ENCODE data around the gene OR51B5.
"Not testable (repeated sequence)": the region's sequence is repeated elsewhere in the genome, so short reads cannot be mapped to it uniquely, and the experiment has no call there.

The OR51B5 gene

DNA sequence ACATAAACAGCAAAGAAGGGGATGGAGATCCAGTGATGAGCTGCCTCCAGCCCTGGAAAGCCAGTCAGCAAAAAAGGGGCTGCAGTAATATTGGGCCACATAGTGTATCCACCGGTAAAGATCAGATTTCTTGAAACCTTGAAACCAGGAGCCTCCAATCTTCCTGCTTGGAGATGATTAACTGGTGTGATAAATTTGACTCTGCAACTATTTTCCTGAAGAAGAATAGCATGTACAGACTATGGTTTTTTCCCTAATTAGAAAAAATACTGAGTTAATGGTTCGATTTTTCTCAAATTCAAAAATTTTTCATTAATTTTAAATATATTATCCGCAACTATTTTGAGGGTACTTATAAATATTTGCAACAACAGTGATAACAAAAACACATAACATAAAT, 19.1 kb downstream of the OR51B5 start, which contains the start of gene OR51B2:
OR51B2 (minus strand) TSS at position 101 of the 400 bp plus-strand sequence; CDS start at position 101, 0 bp downstream.
- DNase-seq, result no peak

DNA sequence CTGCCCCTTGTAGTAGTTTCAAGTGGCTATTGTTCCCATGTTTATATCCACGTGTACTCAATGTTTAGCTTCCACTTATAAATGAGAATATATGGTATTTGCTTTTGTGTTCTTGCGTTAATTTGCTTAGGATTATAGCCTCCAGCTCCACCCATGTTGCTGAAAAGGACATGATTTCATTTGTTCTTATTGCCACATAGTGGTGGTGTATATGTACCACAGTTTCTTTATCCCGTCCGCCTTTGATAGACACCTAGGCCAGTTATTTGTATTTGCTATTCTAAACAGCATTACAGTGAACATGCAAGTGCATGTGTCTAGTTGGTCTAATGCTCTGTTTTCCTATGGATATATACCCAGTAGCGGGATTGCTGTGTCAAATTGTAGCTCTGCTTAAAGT, 26.0 kb downstream of the OR51B5 start:
- no peak for DNase-seq

DNA sequence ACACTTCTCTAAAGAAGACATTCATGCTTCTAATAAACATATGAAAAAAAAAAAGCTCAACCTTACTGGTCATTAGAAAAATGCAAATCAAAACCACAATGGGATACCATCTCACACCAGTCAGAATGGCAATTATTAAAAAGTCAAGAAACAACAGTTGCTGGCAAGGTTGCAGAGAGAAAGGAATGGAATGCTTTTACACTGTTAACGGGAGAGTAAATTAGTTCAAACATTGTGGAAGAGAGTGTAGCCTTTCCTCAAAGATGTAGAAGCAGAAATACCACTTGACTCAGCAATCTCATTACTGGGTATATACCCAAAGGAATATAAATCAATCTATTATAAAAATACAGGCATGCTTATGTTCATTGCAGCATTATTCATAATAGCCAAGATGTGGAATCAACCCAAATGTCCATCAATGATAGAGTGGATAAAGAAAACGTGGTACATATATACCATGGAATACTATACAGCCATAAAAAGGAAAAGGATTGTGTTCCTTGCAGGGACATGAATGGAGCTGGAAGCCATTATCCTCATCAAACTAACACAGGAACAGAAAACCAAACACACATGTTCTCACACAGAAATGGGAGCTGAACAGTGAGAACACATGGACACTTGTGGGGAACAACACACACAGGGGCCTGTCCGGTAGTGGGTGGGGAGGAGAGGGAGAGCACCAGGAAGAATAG, 29.8 kb downstream of the OR51B5 start:
- not testable (repeated sequence) for DNase-seq

DNA sequence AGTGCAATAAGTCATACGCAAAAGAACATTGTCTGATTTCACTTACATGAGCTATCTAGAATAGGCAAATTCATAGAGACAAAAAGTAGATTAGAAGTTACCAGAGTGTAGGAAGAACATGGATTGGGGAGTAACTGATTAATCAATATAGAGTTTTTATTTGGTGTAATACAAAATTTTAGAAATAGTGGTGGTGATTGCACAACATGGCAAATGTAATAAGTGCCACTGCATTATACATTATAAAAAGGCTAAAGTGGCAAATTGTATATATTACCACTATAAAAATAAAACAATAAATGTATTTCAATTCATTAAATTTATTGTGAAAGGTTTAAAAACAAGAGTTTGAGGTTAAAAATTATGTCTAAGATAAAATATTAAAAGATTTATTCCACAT, 32.9 kb downstream of the OR51B5 start:
- DNase-seq, result no peak

DNA sequence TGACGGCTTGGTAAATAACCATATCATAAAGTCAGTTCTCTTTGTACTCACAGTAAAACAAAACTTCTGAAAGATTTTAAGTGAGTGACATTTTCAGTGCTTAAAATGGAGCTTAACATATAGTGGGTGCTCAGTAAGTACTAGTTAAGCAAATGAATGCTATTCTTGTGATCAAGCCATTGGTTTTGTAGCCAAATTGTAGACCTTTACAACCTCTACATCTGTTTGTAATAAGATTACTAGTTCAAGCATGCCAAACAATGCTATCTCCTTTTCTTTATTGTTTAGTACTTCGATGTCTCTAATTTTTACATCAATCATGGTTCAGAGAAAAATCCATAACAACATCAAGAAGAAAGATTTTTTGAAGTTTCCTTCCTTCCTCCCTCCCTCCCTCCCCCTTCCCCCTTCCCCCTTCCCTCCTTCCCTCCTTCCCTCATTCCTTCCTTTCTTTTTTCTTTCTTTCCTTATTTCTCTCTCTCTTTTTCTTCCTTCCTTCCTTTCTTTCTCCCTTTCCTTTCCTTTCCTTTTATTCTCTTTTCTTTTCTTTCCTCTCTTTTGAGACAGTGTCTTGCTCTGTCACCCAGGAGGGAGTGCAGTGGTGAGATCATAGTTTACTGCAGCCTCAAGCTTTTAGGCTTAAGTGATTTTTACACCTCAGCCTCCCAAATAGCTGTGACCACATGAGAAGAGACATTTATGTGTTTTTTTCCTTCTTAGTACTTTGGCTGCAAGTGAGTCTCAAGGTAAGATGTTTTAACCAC, 35.9 kb downstream of the OR51B5 start:
- no peak for DNase-seq

DNA sequence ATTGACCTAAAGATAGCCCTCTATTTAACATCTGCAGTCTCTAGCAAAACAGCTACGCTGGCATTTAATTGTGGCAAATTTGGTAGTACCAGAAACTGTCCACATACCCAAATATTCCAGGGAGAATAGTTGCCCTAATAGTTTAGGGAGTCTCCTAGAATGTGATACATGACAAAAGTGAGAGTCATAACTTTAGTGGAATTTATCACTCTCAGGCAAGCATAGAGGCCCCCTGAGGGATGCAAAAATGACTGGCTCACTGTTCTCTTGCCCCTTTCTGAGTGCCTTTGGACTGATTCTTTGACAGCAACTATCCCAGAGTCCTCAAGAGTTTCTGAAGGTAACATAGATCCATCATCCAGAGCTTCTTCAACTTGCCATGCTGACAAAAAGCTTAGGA, 39.3 kb downstream of the OR51B5 start:
- DNase-seq, result no peak

DNA sequence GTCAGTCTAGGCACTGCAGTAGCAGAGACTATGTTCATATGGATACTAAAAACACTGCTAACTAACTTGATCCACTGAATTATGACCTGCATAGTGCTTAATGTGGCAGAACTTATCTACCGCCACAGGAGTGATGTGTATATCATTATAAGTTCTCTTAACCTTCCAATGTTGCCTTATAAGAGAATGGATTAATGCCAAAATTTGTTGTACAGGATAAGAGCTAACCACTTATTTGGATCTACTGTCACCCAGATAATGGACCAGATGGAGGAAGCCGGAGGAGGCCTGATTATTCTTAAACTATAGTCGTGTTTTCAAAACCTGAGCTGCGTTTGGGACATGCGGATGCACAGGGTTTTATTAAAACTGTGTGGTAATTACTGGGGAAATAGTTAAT, 39.7 kb downstream of the OR51B5 start:
- no peak for DNase-seq

DNA sequence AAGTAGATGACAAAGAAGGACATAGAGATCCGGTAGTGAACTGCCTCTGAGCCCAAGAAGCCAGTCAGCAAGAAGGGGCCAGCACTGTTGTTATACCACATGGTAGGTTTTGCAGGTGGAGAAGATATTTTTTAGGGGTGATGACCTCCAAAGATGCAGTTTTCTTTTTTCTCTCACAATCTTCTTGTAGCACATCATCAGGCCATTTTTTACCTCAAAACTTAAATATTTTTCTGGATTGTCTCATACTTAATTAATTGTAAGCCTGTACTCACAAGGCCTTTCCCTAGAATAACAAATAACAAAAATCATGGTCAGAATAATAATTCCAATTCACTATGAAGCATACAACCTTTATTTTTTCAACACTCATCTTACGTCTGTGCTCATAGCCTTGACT, 41.5 kb downstream of the OR51B5 start, which contains the start of gene OR51B4:
OR51B4 (minus strand) TSS at position 101 of the 400 bp plus-strand sequence; CDS start at position 101, 0 bp downstream.
- no peak for DNase-seq

DNA sequence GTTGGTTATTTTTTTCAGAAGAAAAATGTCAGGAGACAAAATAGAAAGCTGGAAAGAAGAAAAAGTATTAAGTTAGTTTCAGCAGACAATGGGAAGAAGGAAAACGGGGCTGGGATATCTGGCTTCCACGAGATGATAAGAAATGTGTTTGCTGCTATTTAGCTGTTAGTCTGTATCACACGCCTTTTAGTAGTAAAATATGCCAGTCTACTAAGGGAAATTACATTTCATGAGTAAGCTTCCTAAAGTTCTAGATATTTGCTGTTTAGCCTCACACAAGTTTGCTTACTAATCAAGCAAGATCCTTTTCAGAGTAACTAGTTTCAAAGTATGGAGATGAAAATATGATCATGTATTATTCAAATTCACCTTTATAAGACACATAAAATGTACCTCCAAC, 43.1 kb downstream of the OR51B5 start:
- DNase-seq, result no peak

DNA sequence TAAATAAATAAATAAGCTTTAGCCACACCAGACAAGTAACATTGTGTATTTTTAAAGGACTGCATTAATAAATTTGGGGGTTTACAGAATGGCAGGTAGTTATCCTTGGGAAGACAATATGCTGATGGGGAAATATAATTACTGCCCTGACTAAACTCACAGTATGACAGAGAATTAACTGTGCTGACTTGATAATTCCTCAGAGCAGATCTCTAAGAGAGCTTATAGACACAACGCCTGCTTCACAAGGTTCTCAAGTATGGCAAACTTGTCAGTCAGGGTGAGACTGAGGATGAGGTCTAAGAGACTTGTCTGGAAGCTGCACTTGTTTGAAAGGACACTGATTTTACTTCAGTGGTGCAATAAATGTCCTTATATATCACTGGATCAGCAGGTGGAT, 44.9 kb downstream of the OR51B5 start:
- DNase-seq, result no peak

DNA sequence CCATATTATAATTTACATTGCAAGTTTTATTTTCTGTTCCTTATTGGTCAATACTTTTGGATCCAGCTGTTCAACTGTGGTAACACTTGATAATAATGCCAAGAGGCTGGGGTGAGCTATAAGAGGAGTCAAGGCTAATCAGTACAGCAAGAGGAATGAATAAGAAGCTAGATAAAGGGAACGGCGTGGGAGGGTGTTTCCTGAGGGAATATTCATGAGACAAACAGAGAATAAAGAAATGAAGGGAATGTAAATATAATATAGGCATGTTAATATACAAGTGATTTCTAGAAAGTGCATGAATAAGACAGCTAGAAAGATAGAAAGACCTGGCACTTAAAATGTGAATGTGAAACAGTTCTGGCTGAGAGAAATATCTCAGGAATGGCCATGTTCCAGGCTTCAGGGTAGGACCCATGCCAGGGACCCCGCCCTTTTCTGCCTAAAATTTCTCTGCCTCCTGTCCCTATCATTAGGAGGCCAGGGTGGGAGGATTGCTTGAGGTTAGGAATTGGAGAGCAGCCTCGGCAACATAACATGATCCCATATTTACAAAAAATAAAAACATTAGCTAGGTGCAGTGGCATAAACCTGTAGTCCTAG, 45.5 kb downstream of the OR51B5 start:
- no peak for DNase-seq

DNA sequence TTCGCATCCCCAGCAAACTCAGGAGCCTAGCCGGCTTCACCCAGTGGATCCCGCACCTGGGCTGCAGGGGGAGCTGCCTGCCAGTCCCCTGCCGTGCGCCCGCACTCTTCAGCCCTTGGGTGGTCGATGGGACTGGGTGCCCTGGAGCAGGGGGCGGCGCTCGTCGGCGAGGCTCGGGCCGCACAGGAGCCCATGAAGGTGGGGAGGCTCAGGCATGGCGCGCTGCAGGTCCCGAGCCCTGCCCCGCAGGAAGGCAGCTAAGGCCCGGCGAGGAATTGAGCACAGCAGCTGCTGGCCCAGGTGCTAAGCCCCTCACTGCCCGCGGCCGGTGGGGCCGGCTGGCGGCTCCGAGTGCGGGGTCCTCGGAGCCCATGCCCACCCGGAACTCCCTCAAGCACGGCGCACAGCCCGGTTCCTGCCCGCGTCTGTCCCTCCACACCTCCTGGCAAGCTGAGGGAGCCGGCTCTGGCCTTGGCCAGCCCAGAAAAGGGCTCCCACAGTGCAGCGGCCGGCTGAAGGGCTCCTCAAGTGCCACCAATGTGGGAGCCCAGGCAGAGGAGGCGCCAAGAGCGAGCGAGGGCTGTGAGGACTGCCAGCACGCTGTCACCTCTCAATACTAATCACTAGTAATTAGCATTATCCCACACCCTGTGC, 48.9 kb downstream of the OR51B5 start:
- not testable (repeated sequence) for DNase-seq

DNA sequence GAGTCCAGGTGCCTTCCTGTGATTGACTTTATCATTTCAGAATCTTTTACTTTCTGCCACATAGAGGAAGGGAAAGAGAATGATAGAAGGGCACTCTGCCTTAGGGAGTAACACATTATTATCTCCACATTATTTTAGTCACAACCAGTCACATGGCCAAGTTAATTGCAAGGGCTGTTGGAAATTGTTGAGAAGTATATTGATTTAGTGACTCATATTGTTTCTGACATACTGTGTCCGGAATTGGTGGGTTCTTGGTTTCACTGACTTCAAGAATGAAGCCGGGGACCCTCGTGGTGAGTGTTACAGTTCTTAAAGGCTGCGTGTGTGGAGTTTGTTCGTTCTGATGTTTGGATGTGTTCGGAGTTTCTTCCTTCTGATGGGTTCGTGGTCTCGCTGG, 50.3 kb downstream of the OR51B5 start:
- DNase-seq, result no peak
